Astrocyte (in vitro differentiated cells and primary cell): ENCODE data around the gene PIK3CB. TPM values are rescaled to one million over a fixed set of nuclear protein-coding genes. Genes with fewer than 3 reads are reported as not detected.

Source experiments
- DNase-seq: peaks from one replicate; pipeline ENCODE4 v3.0.0-alpha.2; 2010; ENCODE audit warnings: low read depth
- FAIRE-seq: peaks from 2 replicates; lab custom pipeline; 2011; peaks lifted over from hg19 to GRCh38; lab: Jason Lieb, UNC
- H2AFZ ChIP-seq: 2 replicates; pipeline ENCODE4 v1.6.0; 2012; ENCODE audit warnings: low read depth, low read length, inconsistent platforms
- H3K27ac ChIP-seq: 2 replicates; pipeline ENCODE4 v1.5.1; 2011; ENCODE audit warnings: low read depth, low read length, inconsistent platforms
- H3K27me3 ChIP-seq: 2 replicates; pipeline ENCODE4 v1.6.0; 2011; ENCODE audit warnings: low read length, inconsistent platforms; ENCODE audit not compliant: insufficient read depth
- H3K36me3 ChIP-seq: 2 replicates; pipeline ENCODE4 v1.5.1; 2011; ENCODE audit warnings: low read length, inconsistent platforms; ENCODE audit not compliant: insufficient read depth
- H3K4me1 ChIP-seq: 2 replicates; pipeline ENCODE4 v1.5.1; 2011; ENCODE audit warnings: low read length, inconsistent platforms; ENCODE audit not compliant: insufficient read depth
- H3K4me2 ChIP-seq: 2 replicates; pipeline ENCODE4 v1.6.0; 2012; ENCODE audit warnings: low read length, inconsistent platforms
- H3K4me3 ChIP-seq: 2 replicates; pipeline ENCODE4 v1.5.1; 2011; ENCODE audit warnings: low read depth, mild to moderate bottlenecking, low read length, inconsistent platforms; ENCODE audit not compliant: insufficient read depth
- H3K79me2 ChIP-seq: 2 replicates; pipeline ENCODE4 v1.6.0; 2012; ENCODE audit warnings: mild to moderate bottlenecking, low read length, inconsistent platforms; ENCODE audit not compliant: insufficient read depth
- H3K9ac ChIP-seq: 2 replicates; pipeline ENCODE4 v1.6.0; 2012; ENCODE audit warnings: mild to moderate bottlenecking, low read length, inconsistent platforms
- H3K9me3 ChIP-seq: 2 replicates; pipeline ENCODE4 v1.5.1; 2012; ENCODE audit warnings: low read depth, mild to moderate bottlenecking, low read length, inconsistent platforms; ENCODE audit not compliant: insufficient read depth
- H4K20me1 ChIP-seq: 2 replicates; pipeline ENCODE4 v1.6.0; 2012; ENCODE audit warnings: low read length, inconsistent platforms; ENCODE audit not compliant: insufficient read depth
- H3K27ac Mint-ChIP-seq: one replicate; pipeline ENCODE4 v1.8.0; 2021; ENCODE audit warnings: mild to moderate bottlenecking, mixed read lengths; ENCODE audit not compliant: unreplicated experiment
- H3K27me3 Mint-ChIP-seq: one replicate; pipeline ENCODE4 v1.8.0; 2021; ENCODE audit warnings: low read depth, mixed read lengths; ENCODE audit not compliant: unreplicated experiment
- H3K36me3 Mint-ChIP-seq: one replicate; pipeline ENCODE4 v1.8.0; 2021; ENCODE audit warnings: low read depth, mixed read lengths; ENCODE audit not compliant: unreplicated experiment
- H3K4me1 Mint-ChIP-seq: one replicate; pipeline ENCODE4 v1.8.0; 2021; ENCODE audit warnings: low read depth, mixed read lengths; ENCODE audit not compliant: unreplicated experiment
- H3K4me3 Mint-ChIP-seq: one replicate; pipeline ENCODE4 v1.8.0; 2021; ENCODE audit warnings: mild to moderate bottlenecking, moderate library complexity, mixed read lengths; ENCODE audit not compliant: unreplicated experiment
- H3K9me3 Mint-ChIP-seq: one replicate; pipeline ENCODE4 v1.8.0; 2021; ENCODE audit warnings: mild to moderate bottlenecking, mixed read lengths; ENCODE audit not compliant: unreplicated experiment
- EZH2 ChIP-seq: IDR thresholded peaks from 2 replicates; pipeline ENCODE4 v1.6.1; 2012; ENCODE audit warnings: mild to moderate bottlenecking, low read length, inconsistent platforms; ENCODE audit not compliant: insufficient read depth
- total RNA-seq: library from RNA; stranded (reverse); gene quantifications from 2 replicates; pipeline ENCODE4 v1.2.1, GENCODE V29; 2021
- TF ChIP-seq, protein P1 (sequence below): IDR thresholded peaks from 2 replicates; pipeline ENCODE4 v1.5.1; 2011; ENCODE audit warnings: low read depth, mild to moderate bottlenecking, inconsistent platforms, low read length, moderate library complexity; ENCODE audit not compliant: insufficient read depth

Gene PIK3CB
- total RNA-seq, 1 donor from 2014 or later: 24.8 TPM

DNA sequence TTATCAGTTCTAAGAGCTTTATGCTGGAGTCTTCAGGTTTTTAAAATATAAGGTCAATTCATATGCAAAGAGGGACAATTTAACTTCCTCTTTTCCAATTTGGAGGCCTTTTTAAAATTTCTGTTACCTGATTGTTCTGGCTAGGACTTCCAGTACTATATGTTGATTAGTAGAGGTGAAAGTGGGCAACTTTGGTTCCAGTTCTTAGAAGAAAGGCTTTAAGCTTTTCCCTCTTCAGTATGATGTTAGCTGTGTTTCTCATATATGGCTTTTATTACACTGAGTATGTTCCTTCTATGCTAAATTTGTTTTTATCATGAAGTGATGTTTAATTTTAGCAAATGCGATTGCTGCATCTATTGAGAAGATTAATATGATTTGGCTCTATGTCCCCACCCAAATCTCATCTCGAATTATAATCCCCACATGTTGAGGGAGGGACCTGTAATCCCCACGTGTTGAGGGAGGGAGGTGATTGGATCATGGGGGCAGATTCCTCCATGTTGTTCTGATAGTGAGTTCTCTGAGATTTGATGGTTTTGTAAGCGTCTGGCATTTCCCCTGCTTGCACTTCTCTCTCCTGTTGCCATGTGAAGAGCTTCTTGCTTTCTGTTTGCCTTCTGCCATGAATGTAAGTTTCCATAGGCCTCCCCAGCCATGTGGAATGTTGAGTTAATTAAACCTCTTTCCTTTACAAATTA lies 192.4 kb downstream of the PIK3CB start:
- Histone ChIP-seq H3K27me3 (no peaks in the 10 kb centered on the region), H3K36me3 (no peaks in the 10 kb centered on the region), H3K9ac (no peak overlapping the region), H3K79me2 (no peaks in the 10 kb centered on the region), H3K4me3 (no peak overlapping the region), H3K4me2 (no peak overlapping the region), H3K27ac (no peak overlapping the region), H4K20me1 (no peaks in the 10 kb centered on the region), H2AFZ (no peak overlapping the region), H3K4me1 (no peaks in the 10 kb centered on the region), H3K9me3 (no peaks in the 10 kb centered on the region)
- peaks cover 2% of the 10 kb centered on the region for H3K4me1 Mint-ChIP-seq
- DNase-seq: no peak
- TF ChIP-seq EZH2: no peak
- TF ChIP-seq, protein P1, sequence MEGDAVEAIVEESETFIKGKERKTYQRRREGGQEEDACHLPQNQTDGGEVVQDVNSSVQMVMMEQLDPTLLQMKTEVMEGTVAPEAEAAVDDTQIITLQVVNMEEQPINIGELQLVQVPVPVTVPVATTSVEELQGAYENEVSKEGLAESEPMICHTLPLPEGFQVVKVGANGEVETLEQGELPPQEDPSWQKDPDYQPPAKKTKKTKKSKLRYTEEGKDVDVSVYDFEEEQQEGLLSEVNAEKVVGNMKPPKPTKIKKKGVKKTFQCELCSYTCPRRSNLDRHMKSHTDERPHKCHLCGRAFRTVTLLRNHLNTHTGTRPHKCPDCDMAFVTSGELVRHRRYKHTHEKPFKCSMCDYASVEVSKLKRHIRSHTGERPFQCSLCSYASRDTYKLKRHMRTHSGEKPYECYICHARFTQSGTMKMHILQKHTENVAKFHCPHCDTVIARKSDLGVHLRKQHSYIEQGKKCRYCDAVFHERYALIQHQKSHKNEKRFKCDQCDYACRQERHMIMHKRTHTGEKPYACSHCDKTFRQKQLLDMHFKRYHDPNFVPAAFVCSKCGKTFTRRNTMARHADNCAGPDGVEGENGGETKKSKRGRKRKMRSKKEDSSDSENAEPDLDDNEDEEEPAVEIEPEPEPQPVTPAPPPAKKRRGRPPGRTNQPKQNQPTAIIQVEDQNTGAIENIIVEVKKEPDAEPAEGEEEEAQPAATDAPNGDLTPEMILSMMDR: no peak
- peaks cover 23% of the 10 kb centered on the region for H3K36me3 Mint-ChIP-seq
- H3K27ac Mint-ChIP-seq: no peak overlapping the region
- H3K4me3 Mint-ChIP-seq: no peak overlapping the region
- H3K27me3 Mint-ChIP-seq: no peaks in the 10 kb centered on the region
- H3K9me3 Mint-ChIP-seq: peaks cover 29% of the 10 kb centered on the region
- no peak for FAIRE-seq

DNA sequence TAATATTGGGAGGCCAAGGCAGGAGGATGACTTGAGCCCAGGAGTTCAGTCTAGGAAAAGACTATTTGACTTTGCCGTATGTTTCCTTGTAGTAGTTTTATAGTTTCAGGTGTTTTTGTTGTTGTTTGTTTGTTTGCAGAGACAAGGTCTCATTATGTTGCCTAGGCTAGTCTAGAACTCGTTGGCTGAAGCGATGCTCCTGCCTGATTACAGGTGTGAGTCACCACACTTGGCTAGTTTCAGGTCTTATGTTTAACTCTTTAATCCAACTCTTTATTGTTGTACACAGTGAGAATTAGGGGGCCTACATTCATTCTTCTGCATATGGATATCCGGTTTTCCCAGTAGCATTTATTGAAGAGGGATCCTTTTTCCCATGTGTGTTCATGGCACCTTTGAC lies 194.2 kb downstream of the PIK3CB start:
- Histone ChIP-seq H2AFZ (no peak overlapping the region), H3K4me2 (no peak overlapping the region), H3K9me3 (no peaks in the 10 kb centered on the region), H3K27me3 (no peaks in the 10 kb centered on the region), H3K79me2 (no peaks in the 10 kb centered on the region), H3K9ac (no peak overlapping the region), H3K4me3 (no peak overlapping the region), H3K27ac (no peak overlapping the region), H4K20me1 (no peaks in the 10 kb centered on the region), H3K36me3 (no peaks in the 10 kb centered on the region), H3K4me1 (no peaks in the 10 kb centered on the region)
- no peak for DNase-seq
- Mint-ChIP-seq H3K27me3 (no peaks in the 10 kb centered on the region), H3K36me3 (peaks cover 19% of the 10 kb centered on the region), H3K4me1 (peaks cover 2% of the 10 kb centered on the region), H3K27ac (no peak overlapping the region), H3K9me3 (peaks cover 18% of the 10 kb centered on the region), H3K4me3 (no peak overlapping the region)
- no peak for FAIRE-seq
- no peak for TF ChIP-seq EZH2
- TF ChIP-seq, protein P1: no peak

DNA sequence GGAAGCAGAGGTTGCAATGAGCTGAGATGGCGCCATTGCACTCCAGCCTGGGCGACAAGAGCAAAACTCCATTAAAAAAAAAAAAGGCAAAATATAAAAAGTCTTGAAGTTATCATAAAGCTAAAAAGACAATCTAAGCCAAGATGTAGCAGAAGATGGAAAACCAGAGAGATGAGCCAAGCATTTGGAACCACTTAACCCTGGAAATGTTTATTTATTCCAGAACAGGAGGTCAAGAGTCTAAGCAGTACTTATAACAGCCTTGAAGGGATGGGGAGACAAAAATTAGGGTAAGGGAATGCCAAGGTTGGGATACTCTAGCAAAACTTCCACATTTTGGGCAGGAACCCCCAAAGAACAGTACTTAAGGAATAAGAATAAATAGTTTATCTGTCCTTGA lies 196.1 kb downstream of the PIK3CB start:
- no peaks in the 10 kb centered on the region for H3K9me3 ChIP-seq
- H3K4me3 Mint-ChIP-seq: no peak overlapping the region
- FAIRE-seq (no peak), DNase-seq (no peak)
- H3K27me3 Mint-ChIP-seq: no peaks in the 10 kb centered on the region
- no peaks in the 10 kb centered on the region for H4K20me1 ChIP-seq
- peaks cover 7% of the 10 kb centered on the region for H3K9me3 Mint-ChIP-seq
- H3K36me3 ChIP-seq: no peaks in the 10 kb centered on the region
- H3K4me1 ChIP-seq: no peaks in the 10 kb centered on the region
- TF ChIP-seq, protein P1: no peak
- no peak for TF ChIP-seq EZH2
- H3K79me2 ChIP-seq: no peaks in the 10 kb centered on the region
- H3K4me1 Mint-ChIP-seq: peaks cover 2% of the 10 kb centered on the region
- H3K4me2 ChIP-seq: no peak overlapping the region
- peaks cover 14% of the 10 kb centered on the region for H3K36me3 Mint-ChIP-seq
- H3K27ac Mint-ChIP-seq: no peak overlapping the region
- H3K9ac ChIP-seq: no peak overlapping the region
- H3K4me3 ChIP-seq: no peak overlapping the region
- H2AFZ ChIP-seq: no peak overlapping the region
- no peak overlapping the region for H3K27ac ChIP-seq
- H3K27me3 ChIP-seq: no peaks in the 10 kb centered on the region
